GM10248 (cell line): Measurements from ENCODE around the gene DNAJB1.

Experiments
- CTCF ChIA-PET: fragments of 300-600 bp; sonication (Branson Sonifier 250); formaldehyde crosslinking; extraction: SDS; loops from one replicate; lab custom pipeline; 2021; ENCODE audit warnings: antibody characterized with exemption; lab: Yijun Ruan, JAX
- POLR2A ChIA-PET: fragments of 350-650 bp; sonication (Branson Sonifier 250); formaldehyde crosslinking; extraction: SDS; loops from one replicate; lab custom pipeline; 2020; ENCODE audit warnings: antibody characterized with exemption; lab: Yijun Ruan, JAX
- DNase-seq: peaks from one replicate; pipeline ENCODE4 v3.0.0; 2012; ENCODE audit errors: extremely low spot score
- CTCF ChIP-seq: IDR thresholded peaks from 2 replicates; pipeline ENCODE4 v1.5.1; 2012; ENCODE audit warnings: mild to moderate bottlenecking, low read depth; ENCODE audit errors: extremely low read depth, missing control alignments, control extremely low read depth

Gene DNAJB1

GRCh38 chr19:14497228-14497921, 20.8 kb downstream of the DNAJB1 start:
- DNase-seq = no peak
- TF ChIP-seq CTCF = no peak
- ChIA-PET CTCF (interaction anchor here (1.2 to 5.8 kb wide), 4 partner anchors 8 to 91 kb away, joined by 3 to 43 read pairs (median 16); no protein-coding TSS in a partner anchor), POLR2A (no interaction called here)

GRCh38 chr19:14496834-14497227, 21.4 kb downstream of the DNAJB1 start:
- POLR2A ChIA-PET = no interaction called here
- no peak for TF ChIP-seq CTCF
- CTCF ChIA-PET = interaction anchor here (1.6 to 5.8 kb wide), 3 partner anchors 9 to 90 kb away, joined by 3 to 43 read pairs (median 28); no protein-coding TSS in a partner anchor
- no peak for DNase-seq

- POLR2A ChIA-PET = no interaction called here
- no peak for TF ChIP-seq CTCF
- CTCF ChIA-PET = interaction anchor here (1.1 to 5.8 kb wide), 5 partner anchors 9 to 29 kb away, joined by 3 to 43 read pairs (median 4); no protein-coding TSS in a partner anchor
- peak; percentile 98 for DNase-seq
Observed at GRCh38 chr19:14496029-14496833, 22.0 kb downstream of the DNAJB1 start, which contains the start of gene GIPC1. Gene GIPC1 (minus strand): TSS chr19:14496127. CDS start chr19:14482976, 13,151 bp downstream.

GRCh38 chr19:14495672-14496028, 22.5 kb downstream of the DNAJB1 start:
- ChIA-PET POLR2A (no interaction called here), CTCF (interaction anchor here (1.1 to 5.8 kb wide), 6 partner anchors 8 to 29 kb away, joined by 3 to 43 read pairs (median 4); no protein-coding TSS in a partner anchor)
- TF ChIP-seq CTCF = no peak
- DNase-seq = no peak

GRCh38 chr19:14494910-14495671, 23.1 kb downstream of the DNAJB1 start:
- DNase-seq = peak; percentile 22
- ChIA-PET POLR2A (no interaction called here), CTCF (interaction anchor here (1.1 to 5.8 kb wide), 6 partner anchors 8 to 28 kb away, joined by 3 to 43 read pairs (median 4); no protein-coding TSS in a partner anchor)
- TF ChIP-seq CTCF = no peak

DNA sequence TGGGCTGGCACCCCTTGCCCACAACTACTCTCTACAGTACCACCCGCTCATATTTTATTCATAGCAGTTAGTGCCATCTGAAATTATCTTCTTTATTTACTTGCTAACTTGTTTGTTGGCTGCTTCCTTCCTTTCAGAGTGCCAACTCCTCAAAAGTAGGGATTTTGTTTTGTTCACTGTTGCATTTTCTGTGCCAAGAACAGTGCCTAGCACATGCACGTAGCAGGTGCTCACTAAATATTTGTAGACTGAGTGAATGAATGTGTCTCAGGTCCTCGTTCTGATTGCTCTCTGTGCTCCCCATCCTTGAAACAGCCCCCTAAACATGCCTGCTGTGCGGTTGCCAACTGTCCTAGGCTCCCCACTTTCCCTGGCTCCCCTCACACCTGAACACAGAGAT, 23.8 kb downstream of the DNAJB1 start:
- no peak for DNase-seq
- ChIA-PET CTCF (interaction anchor here (1.2 to 5.8 kb wide), 4 partner anchors 9 to 27 kb away, joined by 3 to 43 read pairs (median 16); no protein-coding TSS in a partner anchor), POLR2A (no interaction called here)
- no peak for TF ChIP-seq CTCF
